WTC11 (cell line): Measurements from ENCODE around the gene PLPPR3. TPM values are rescaled to one million over a fixed set of nuclear protein-coding genes. Genes with fewer than 3 reads are reported as not detected.

Source experiments
- ATAC-seq: fragments of 200-7000 bp; cut with Tn5 transposase; 2 replicates; pipeline ENCODE4 v1.10.0; 2021; ENCODE audit warnings: mild to moderate bottlenecking, moderate library complexity
- CTCF ChIA-PET: fragments of 300-600 bp; sonication (Branson Sonifier 250); formaldehyde crosslinking; loops from one replicate; lab custom pipeline; 2021; ENCODE audit warnings: antibody characterized with exemption; lab: Charles Lee
- POLR2A ChIA-PET: fragments of 350-600 bp; sonication (Branson Sonifier 250); formaldehyde crosslinking; loops from one replicate; lab custom pipeline; 2021; ENCODE audit warnings: antibody characterized with exemption; lab: Charles Lee
- DNase-seq: peaks from one replicate; pipeline ENCODE4 v3.0.0; 2021; ENCODE audit warnings: low spot score
- H3K27ac Mint-ChIP-seq: 2 replicates; pipeline ENCODE4 v1.8.0; 2021; ENCODE audit warnings: mixed read lengths
- H3K27me3 Mint-ChIP-seq: 2 replicates; pipeline ENCODE4 v1.8.0; 2021; ENCODE audit warnings: low read depth, mild to moderate bottlenecking, moderate library complexity, mixed read lengths
- H3K36me3 Mint-ChIP-seq: 2 replicates; pipeline ENCODE4 v1.8.0; 2021; ENCODE audit warnings: mixed read lengths
- H3K4me1 Mint-ChIP-seq: 2 replicates; pipeline ENCODE4 v1.8.0; 2022; ENCODE audit warnings: mixed read lengths
- H3K4me3 Mint-ChIP-seq: 2 replicates; pipeline ENCODE4 v1.8.0; 2021; ENCODE audit warnings: mild to moderate bottlenecking, moderate library complexity, mixed read lengths
- H3K9me3 Mint-ChIP-seq: 2 replicates; pipeline ENCODE4 v1.8.0; 2021; ENCODE audit warnings: mixed read lengths
- FOXP1 ChIP-seq: sonication (generic); formaldehyde crosslinking; IDR thresholded peaks from 2 replicates; pipeline ENCODE4 v1.8.0; 2022; ENCODE audit warnings: missing genetic modification reagents, mild to moderate bottlenecking, moderate library complexity, borderline replicate concordance
- GRHL2 ChIP-seq: fragments of 250-450 bp; sonication (Bioruptor Pico); IDR thresholded peaks from 2 replicates; pipeline ENCODE4 v1.8.0; 2022; ENCODE audit warnings: mild to moderate bottlenecking, moderate library complexity; ENCODE audit not compliant: insufficient replicate concordance, severe bottlenecking
- MAX ChIP-seq: sonication (generic); formaldehyde crosslinking; IDR thresholded peaks from 2 replicates; pipeline ENCODE4 v1.8.0; 2022; ENCODE audit warnings: mild to moderate bottlenecking, missing genetic modification reagents
- MXD4 ChIP-seq: fragments of 250-450 bp; sonication (Bioruptor Pico); IDR thresholded peaks from 2 replicates; pipeline ENCODE4 v1.8.0; 2021; ENCODE audit warnings: mild to moderate bottlenecking, moderate library complexity, borderline replicate concordance
- NFYB ChIP-seq: sonication (generic); formaldehyde crosslinking; conservative IDR thresholded peaks from 2 replicates; pipeline ENCODE4 v1.8.0; 2022; ENCODE audit warnings: low read depth, missing genetic modification reagents
- SMAD3 ChIP-seq: sonication (generic); formaldehyde crosslinking; IDR thresholded peaks from 2 replicates; pipeline ENCODE4 v1.8.0; 2022; ENCODE audit warnings: missing genetic modification reagents, mild to moderate bottlenecking, borderline replicate concordance
- SOX15 ChIP-seq: fragments of 250-450 bp; sonication (Bioruptor Pico); IDR thresholded peaks from 2 replicates; pipeline ENCODE4 v1.9.0; 2021; ENCODE audit warnings: mild to moderate bottlenecking
- TEAD1 ChIP-seq: sonication (generic); formaldehyde crosslinking; IDR thresholded peaks from 2 replicates; pipeline ENCODE4 v1.8.0; 2022; ENCODE audit warnings: mild to moderate bottlenecking, missing genetic modification reagents
- TEAD4 ChIP-seq: sonication (generic); formaldehyde crosslinking; IDR thresholded peaks from 2 replicates; pipeline ENCODE4 v1.8.0; 2022; ENCODE audit warnings: mild to moderate bottlenecking, missing genetic modification reagents
- ZNF317 ChIP-seq: sonication (generic); formaldehyde crosslinking; IDR thresholded peaks from 2 replicates; pipeline ENCODE4 v1.8.1; 2023; ENCODE audit warnings: low read depth, mild to moderate bottlenecking, moderate library complexity, missing genetic modification reagents, borderline replicate concordance
- total RNA-seq: library from RNA; stranded (reverse); gene quantifications from 3 replicates; pipeline ENCODE4 v1.2.3, GENCODE V29; 2021
- TF ChIP-seq, protein P1 (sequence below): sonication (generic); formaldehyde crosslinking; IDR thresholded peaks from 2 replicates; pipeline ENCODE4 v1.8.0; 2023; ENCODE audit warnings: mild to moderate bottlenecking, missing genetic modification reagents

The PLPPR3 gene
- total RNA-seq, 1 experiment from 2014 or later = 60.6 TPM

- Mint-ChIP-seq H3K4me1 (peaks cover 43% of the 10 kb centered on the region), H3K4me3 (peak overlapping the region; percentile 41), H3K27ac (peak overlapping the region; percentile 89), H3K36me3 (peaks cover 46% of the 10 kb centered on the region), H3K27me3 (no peaks in the 10 kb centered on the region), H3K9me3 (no peaks in the 10 kb centered on the region)
- ATAC-seq (no peak), DNase-seq (no peak)
- ChIA-PET CTCF (interaction anchor here (0.6 to 0.8 kb wide), 3 partner anchors 13 to 120 kb away, joined by 3 to 4 read pairs (median 3); no protein-coding TSS in a partner anchor), POLR2A (interaction anchor here (1.0 kb wide), 1 partner anchor 13 kb away, joined by 3 read pairs; no protein-coding TSS in a partner anchor)
- TF ChIP-seq ZNF317 (CRISPR knock-in tag) (no peak), FOXP1 (CRISPR knock-in tag) (0 out of 2 replicates have a peak, but pooled peaks have one; percentile 35), MXD4 (CRISPR knock-in tag) (no peak)
Observed at GRCh38 chr19:801030-801860, 20.5 kb downstream of the PLPPR3 start.

DNA sequence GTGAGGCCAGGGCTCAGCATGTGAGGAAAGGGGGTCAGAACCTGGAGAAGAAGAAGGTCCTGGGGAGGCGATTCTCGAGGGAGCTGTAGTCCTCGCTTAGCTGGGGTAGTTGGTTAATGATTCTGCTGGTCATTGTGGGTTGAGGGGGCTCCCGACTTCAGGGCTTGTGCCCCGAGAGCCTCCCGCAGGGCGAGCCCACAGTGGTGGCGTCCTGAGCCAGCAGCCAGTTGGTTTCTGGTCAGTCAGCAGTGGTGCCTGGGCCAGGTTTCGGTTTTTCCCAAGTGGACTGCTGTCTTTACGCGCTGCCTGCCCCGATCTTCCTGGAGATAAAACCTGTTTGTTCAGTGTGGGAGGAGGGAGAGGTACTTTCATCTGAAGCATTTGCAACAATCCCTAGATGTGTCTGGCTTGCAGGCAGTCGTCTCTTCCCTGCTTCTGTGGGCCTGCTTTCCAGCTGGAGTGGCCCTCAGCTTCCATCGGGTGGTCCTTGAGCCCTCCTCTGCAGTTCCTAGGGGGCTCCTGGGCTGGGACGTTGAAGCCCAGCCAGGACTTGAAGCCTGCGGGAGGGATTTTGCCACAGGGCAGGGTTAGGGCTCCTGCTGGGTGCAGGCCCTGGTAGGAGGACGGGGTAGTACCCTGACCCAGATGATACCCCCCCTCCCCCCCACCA is 21.3 kb downstream of the PLPPR3 start:
- no peak for TF ChIP-seq NFYB (CRISPR knock-in tag)
- TF ChIP-seq TEAD4 (CRISPR knock-in tag) = no peak
- no peak for TF ChIP-seq SMAD3 (CRISPR knock-in tag)
- TF ChIP-seq, protein P1, sequence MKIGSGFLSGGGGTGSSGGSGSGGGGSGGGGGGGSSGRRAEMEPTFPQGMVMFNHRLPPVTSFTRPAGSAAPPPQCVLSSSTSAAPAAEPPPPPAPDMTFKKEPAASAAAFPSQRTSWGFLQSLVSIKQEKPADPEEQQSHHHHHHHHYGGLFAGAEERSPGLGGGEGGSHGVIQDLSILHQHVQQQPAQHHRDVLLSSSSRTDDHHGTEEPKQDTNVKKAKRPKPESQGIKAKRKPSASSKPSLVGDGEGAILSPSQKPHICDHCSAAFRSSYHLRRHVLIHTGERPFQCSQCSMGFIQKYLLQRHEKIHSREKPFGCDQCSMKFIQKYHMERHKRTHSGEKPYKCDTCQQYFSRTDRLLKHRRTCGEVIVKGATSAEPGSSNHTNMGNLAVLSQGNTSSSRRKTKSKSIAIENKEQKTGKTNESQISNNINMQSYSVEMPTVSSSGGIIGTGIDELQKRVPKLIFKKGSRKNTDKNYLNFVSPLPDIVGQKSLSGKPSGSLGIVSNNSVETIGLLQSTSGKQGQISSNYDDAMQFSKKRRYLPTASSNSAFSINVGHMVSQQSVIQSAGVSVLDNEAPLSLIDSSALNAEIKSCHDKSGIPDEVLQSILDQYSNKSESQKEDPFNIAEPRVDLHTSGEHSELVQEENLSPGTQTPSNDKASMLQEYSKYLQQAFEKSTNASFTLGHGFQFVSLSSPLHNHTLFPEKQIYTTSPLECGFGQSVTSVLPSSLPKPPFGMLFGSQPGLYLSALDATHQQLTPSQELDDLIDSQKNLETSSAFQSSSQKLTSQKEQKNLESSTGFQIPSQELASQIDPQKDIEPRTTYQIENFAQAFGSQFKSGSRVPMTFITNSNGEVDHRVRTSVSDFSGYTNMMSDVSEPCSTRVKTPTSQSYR = no peak
- TF ChIP-seq GRHL2 = no peak
- Mint-ChIP-seq H3K27ac (peak overlapping the region; percentile 97), H3K4me1 (peaks cover 43% of the 10 kb centered on the region), H3K4me3 (peak overlapping the region; percentile 87), H3K36me3 (peaks cover 44% of the 10 kb centered on the region), H3K27me3 (no peaks in the 10 kb centered on the region), H3K9me3 (no peaks in the 10 kb centered on the region)
- POLR2A ChIA-PET = interaction anchor here (1.0 kb wide), 1 partner anchor 14 kb away, joined by 3 read pairs; no protein-coding TSS in a partner anchor
- no peak for ATAC-seq
- DNase-seq = no peak
- CTCF ChIA-PET = interaction anchor here (0.6 to 0.8 kb wide), 3 partner anchors 14 to 120 kb away, joined by 3 to 4 read pairs (median 3); no protein-coding TSS in a partner anchor

GRCh38 chr19:799076-799881 is 22.5 kb downstream of the PLPPR3 start:
- peak overlapping the region; percentile 97 for H3K27ac Mint-ChIP-seq
- no peaks in the 10 kb centered on the region for H3K27me3 Mint-ChIP-seq
- H3K4me3 Mint-ChIP-seq = peak overlapping the region; percentile 87
- ATAC-seq = no peak
- peaks cover 43% of the 10 kb centered on the region for H3K4me1 Mint-ChIP-seq
- peaks cover 39% of the 10 kb centered on the region for H3K36me3 Mint-ChIP-seq
- DNase-seq = no peak
- CTCF ChIA-PET = interaction anchor here (0.6 to 1.4 kb wide), 6 partner anchors 13 to 283 kb away, joined by 3 to 6 read pairs (median 3); no protein-coding TSS in a partner anchor
- TF ChIP-seq TEAD1 (CRISPR knock-in tag) (0 out of 2 replicates have a peak, but pooled peaks have one; percentile 25), MAX (CRISPR knock-in tag) (0 out of 2 replicates have a peak, but pooled peaks have one; percentile 19), SOX15 (no peak)
- no peaks in the 10 kb centered on the region for H3K9me3 Mint-ChIP-seq
- POLR2A ChIA-PET = interaction anchor here (1.0 to 1.5 kb wide), 6 partner anchors 10 to 144 kb away, joined by 3 to 5 read pairs (median 4); no protein-coding TSS in a partner anchor
